DMS 273 (cell line): ENCODE results near the gene SIDT1.

Source experiments
- DNase-seq: peaks from one replicate; lab custom pipeline; 2025; ENCODE audit not compliant: unreplicated experiment; lab: John Stamatoyannopoulos, UW

The SIDT1 gene

DNA sequence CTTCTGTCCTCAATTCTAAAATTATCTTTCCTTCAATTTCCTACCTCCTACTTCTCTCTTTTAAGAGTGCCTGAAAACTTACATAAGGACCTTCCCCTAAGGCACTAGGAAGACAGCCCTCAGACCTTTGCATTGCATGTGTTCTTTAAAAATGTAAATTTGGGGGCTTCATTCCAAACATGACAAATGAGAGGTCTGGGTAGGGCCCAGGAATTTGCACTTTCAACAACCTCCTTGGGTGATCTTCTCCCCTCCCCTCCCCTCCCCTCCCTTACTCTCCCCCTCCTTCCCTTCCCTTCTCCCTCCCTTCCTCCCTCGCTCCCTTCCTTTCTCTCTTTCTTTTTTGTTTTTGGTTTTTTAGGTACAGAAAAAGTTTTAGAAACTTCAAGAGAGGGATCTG lies 145.4 kb downstream of the SIDT1 start:
- no peak for DNase-seq

DNA sequence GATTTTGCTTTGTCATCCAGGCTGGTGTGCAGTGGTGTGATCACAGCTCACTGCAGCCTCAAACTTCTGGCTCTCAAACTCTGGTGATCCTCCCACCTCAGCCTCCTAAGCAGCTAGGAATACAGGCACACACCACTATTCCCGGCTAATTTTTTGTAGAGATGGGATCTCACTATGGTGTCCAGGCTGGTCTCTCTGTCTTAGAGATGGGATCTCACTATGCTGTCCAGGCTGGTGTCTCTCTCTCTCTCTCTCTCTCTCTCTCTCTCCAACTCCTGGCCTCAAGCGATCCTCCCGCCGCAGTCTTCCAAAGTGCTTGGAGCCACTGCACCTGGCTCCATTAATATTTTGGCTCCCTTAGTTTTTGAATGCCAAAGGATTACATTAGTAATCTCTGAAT lies 146.4 kb downstream of the SIDT1 start:
- DNase-seq = no peak
